Measurements from ENCODE around the gene CLDN1. TPM values are rescaled to one million over a fixed set of nuclear protein-coding genes. Genes with fewer than 3 reads are reported as not detected.
A peak's percentile ranks its signal among the peaks of the same experiment; 100 is the strongest.

CLDN1 gene
- total RNA-seq, 1 donor from 2014 or later = 0.14 TPM

GRCh38 chr3:190323246-190323626 lies 990 bp upstream of the CLDN1 start:
- Mint-ChIP-seq H3K27ac (ENCODE audit: unreplicated experiment) (no peak overlapping the region), H3K4me1 (peaks cover 13% of the 10 kb centered on the region), H3K9me3 (no peaks in the 10 kb centered on the region), H3K36me3 (ENCODE audit: low read depth) (no peaks in the 10 kb centered on the region), H3K4me3 (peak overlapping the region; percentile 78), H3K27me3 (ENCODE audit: low read depth) (peaks cover 52% of the 10 kb centered on the region)
- DNase-seq (ENCODE audit: low read depth, low spot score) = no peak
- TF ChIP-seq CTCF (conservative IDR thresholded peaks at IDR 0.05) = no peak

DNA sequence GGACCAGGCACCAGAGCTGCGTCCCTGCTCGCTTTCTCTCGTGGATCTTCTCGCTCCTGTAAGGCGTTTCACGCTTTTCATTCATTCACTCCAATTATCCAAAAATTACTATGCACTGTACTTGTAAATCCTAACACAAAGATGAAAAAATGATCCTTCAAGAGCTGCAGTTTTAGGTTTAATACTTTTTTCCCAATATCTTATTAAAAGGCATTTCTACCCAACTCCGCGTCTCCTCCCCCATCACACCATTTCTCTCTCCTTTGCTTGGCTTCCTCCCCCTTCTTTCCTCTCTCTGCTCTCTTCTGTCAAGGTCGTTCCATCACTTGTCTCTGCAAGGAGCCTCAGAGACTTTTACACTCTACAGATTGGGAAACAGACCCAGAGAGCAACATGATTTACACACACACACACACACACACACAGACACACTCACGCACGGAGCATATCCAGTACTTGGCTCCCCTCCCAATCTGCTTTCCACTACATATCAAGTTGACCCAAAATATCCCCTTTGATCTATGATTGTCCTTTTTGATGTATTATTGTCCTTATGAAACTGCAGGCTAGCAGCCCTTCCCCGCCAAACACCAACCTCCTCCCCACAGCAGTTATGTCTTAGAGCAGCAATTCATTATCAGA lies 479 bp upstream of the CLDN1 start:
- Mint-ChIP-seq H3K4me3 (peak overlapping the region; percentile 78), H3K4me1 (peaks cover 13% of the 10 kb centered on the region), H3K27me3 (ENCODE audit: low read depth) (peaks cover 52% of the 10 kb centered on the region), H3K27ac (ENCODE audit: unreplicated experiment) (no peak overlapping the region), H3K36me3 (ENCODE audit: low read depth) (no peaks in the 10 kb centered on the region), H3K9me3 (no peaks in the 10 kb centered on the region)
- no peak for TF ChIP-seq CTCF (conservative IDR thresholded peaks at IDR 0.05)
- no peak for DNase-seq (ENCODE audit: low read depth, low spot score)

GRCh38 chr3:190320594-190321362 lies 1.5 kb downstream of the CLDN1 start:
- DNase-seq (ENCODE audit: low read depth, low spot score) = no peak
- no peaks in the 10 kb centered on the region for H3K9me3 Mint-ChIP-seq
- no peaks in the 10 kb centered on the region for H3K36me3 Mint-ChIP-seq (ENCODE audit: low read depth)
- TF ChIP-seq CTCF (conservative IDR thresholded peaks at IDR 0.05) = no peak
- no peak overlapping the region for H3K27ac Mint-ChIP-seq (ENCODE audit: unreplicated experiment)
- peaks cover 52% of the 10 kb centered on the region for H3K27me3 Mint-ChIP-seq (ENCODE audit: low read depth)
- H3K4me3 Mint-ChIP-seq = peak overlapping the region; percentile 91
- peaks cover 13% of the 10 kb centered on the region for H3K4me1 Mint-ChIP-seq

DNA sequence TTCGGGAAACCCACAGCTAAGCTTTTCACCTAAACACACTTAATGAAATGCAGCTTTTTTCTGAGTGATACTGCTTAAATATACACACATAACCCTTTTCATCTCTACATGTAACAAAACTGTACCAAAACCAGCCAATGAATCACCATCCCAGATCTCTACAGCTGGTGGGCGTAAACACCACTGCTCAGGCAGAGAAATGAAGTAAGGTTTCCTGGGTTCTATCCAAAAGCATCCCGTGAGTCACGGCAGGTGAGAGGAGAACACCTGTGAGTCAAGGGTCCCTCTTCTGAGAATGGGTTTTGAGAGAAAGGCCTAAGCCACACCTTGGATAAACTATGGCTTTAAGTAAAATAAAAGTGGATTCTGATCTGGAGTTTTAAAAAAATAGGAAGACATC lies 2.6 kb downstream of the CLDN1 start:
- peaks cover 13% of the 10 kb centered on the region for H3K4me1 Mint-ChIP-seq
- peaks cover 48% of the 10 kb centered on the region for H3K27me3 Mint-ChIP-seq (ENCODE audit: low read depth)
- DNase-seq (ENCODE audit: low read depth, low spot score) = no peak
- H3K4me3 Mint-ChIP-seq = peak overlapping the region; percentile 6
- TF ChIP-seq CTCF (conservative IDR thresholded peaks at IDR 0.05) = no peak
- H3K27ac Mint-ChIP-seq (ENCODE audit: unreplicated experiment) = no peak overlapping the region
- H3K9me3 Mint-ChIP-seq = no peaks in the 10 kb centered on the region
- H3K36me3 Mint-ChIP-seq (ENCODE audit: low read depth) = no peaks in the 10 kb centered on the region

- Mint-ChIP-seq H3K36me3 (ENCODE audit: low read depth) (no peaks in the 10 kb centered on the region), H3K27me3 (ENCODE audit: low read depth) (peaks cover 42% of the 10 kb centered on the region), H3K9me3 (no peaks in the 10 kb centered on the region), H3K4me1 (peaks cover 13% of the 10 kb centered on the region), H3K27ac (ENCODE audit: unreplicated experiment) (no peak overlapping the region), H3K4me3 (no peak overlapping the region)
- no peak for TF ChIP-seq CTCF (conservative IDR thresholded peaks at IDR 0.05)
- DNase-seq (ENCODE audit: low read depth, low spot score) = no peak
These were observed 3.6 kb downstream of the CLDN1 start for GRCh38 chr3:190318666-190319065.
